Progenitor cell of endocrine pancreas (in vitro differentiated cells): ENCODE results near the gene OPN1LW. TPM values are rescaled to one million over a fixed set of nuclear protein-coding genes. Genes with fewer than 3 reads are reported as not detected.

Experiments
- DNase-seq: peaks from one replicate; pipeline ENCODE4 v3.0.0; 2021; ENCODE audit warnings: low spot score; ENCODE audit not compliant: unreplicated experiment
- H3K27ac Mint-ChIP-seq: 2 replicates; pipeline ENCODE4 v1.8.0; 2021; ENCODE audit warnings: mild to moderate bottlenecking, moderate library complexity, mixed read lengths
- H3K27me3 Mint-ChIP-seq: 2 replicates; pipeline ENCODE4 v1.8.0; 2021; ENCODE audit warnings: mixed read lengths
- H3K36me3 Mint-ChIP-seq: 2 replicates; pipeline ENCODE4 v1.8.0; 2022; ENCODE audit warnings: mixed read lengths; ENCODE audit not compliant: insufficient read depth
- H3K4me1 Mint-ChIP-seq: 2 replicates; pipeline ENCODE4 v1.8.0; 2021; ENCODE audit warnings: low read depth, mixed read lengths
- H3K4me3 Mint-ChIP-seq: 2 replicates; pipeline ENCODE4 v1.8.0; 2021; ENCODE audit warnings: low read depth, mild to moderate bottlenecking, moderate library complexity, mixed read lengths
- H3K9me3 Mint-ChIP-seq: 2 replicates; pipeline ENCODE4 v1.8.0; 2021; ENCODE audit warnings: low read depth, mixed read lengths
- total RNA-seq: library from RNA; stranded (reverse); gene quantifications from 2 replicates; pipeline ENCODE4 v1.2.1, GENCODE V29; 2021
- TF ChIP-seq, protein P1 (sequence below): fragments of 200-600 bp; sonication (generic); IDR thresholded peaks from one replicate; pipeline ENCODE4 v1.5.0; 2021; ENCODE audit warnings: antibody characterized with exemption, mild to moderate bottlenecking; ENCODE audit not compliant: unreplicated experiment

Gene OPN1LW
- total RNA-seq, 1 donor from 2014 or later: not detected

DNA sequence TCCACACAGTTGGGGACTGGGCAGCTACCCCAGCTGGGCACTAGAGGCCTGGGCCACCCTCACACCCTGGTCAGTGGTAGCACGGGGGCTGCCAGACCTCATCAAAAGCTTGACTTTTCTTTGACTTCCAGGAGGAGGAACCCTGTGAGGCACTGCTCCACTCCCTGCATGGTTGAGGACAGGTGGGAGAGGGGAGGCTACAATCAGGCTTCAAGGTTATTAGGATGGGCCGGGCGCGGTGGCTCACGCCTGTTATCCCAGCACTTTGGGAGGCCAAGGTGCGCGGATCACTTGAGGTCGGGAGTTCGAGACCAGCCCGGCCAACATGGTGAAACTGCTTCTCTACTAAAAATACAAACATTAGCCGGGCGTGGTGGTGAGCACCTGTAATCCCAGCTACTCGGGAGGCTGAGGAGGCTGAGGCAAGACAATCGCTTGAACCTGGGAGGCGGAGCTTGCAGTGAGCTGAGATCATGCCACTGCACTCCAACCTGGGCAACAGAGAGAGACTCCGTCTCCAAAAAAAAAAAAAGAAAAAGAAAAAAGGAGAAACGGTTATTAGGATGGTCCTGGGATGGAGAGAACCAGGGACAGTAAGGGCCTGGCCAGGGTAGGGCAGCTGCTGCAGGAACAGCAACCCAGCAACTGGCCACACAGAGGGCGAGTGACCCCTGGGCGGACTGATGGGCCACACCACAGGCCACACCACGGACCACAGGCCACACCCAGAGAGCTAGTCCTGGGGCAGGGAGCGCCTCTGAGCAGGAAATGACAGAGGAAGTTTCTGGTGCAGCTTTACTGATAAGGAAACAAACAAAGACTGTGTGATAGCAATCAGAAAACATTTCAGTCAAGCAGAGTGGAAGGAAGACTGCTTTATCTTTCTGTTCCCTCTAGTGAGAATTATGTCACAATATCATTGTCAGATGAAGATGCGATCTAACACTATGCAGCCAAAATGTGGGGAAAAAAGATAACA is 20.5 kb upstream of the OPN1LW start:
- no peaks in the 10 kb centered on the region for H3K27me3 Mint-ChIP-seq
- TF ChIP-seq, protein P1, sequence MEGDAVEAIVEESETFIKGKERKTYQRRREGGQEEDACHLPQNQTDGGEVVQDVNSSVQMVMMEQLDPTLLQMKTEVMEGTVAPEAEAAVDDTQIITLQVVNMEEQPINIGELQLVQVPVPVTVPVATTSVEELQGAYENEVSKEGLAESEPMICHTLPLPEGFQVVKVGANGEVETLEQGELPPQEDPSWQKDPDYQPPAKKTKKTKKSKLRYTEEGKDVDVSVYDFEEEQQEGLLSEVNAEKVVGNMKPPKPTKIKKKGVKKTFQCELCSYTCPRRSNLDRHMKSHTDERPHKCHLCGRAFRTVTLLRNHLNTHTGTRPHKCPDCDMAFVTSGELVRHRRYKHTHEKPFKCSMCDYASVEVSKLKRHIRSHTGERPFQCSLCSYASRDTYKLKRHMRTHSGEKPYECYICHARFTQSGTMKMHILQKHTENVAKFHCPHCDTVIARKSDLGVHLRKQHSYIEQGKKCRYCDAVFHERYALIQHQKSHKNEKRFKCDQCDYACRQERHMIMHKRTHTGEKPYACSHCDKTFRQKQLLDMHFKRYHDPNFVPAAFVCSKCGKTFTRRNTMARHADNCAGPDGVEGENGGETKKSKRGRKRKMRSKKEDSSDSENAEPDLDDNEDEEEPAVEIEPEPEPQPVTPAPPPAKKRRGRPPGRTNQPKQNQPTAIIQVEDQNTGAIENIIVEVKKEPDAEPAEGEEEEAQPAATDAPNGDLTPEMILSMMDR: no peak
- no peak overlapping the region for H3K27ac Mint-ChIP-seq
- peaks cover 9% of the 10 kb centered on the region for H3K9me3 Mint-ChIP-seq
- no peaks in the 10 kb centered on the region for H3K36me3 Mint-ChIP-seq
- no peak for DNase-seq
- no peak overlapping the region for H3K4me3 Mint-ChIP-seq
- peaks cover 7% of the 10 kb centered on the region for H3K4me1 Mint-ChIP-seq

DNA sequence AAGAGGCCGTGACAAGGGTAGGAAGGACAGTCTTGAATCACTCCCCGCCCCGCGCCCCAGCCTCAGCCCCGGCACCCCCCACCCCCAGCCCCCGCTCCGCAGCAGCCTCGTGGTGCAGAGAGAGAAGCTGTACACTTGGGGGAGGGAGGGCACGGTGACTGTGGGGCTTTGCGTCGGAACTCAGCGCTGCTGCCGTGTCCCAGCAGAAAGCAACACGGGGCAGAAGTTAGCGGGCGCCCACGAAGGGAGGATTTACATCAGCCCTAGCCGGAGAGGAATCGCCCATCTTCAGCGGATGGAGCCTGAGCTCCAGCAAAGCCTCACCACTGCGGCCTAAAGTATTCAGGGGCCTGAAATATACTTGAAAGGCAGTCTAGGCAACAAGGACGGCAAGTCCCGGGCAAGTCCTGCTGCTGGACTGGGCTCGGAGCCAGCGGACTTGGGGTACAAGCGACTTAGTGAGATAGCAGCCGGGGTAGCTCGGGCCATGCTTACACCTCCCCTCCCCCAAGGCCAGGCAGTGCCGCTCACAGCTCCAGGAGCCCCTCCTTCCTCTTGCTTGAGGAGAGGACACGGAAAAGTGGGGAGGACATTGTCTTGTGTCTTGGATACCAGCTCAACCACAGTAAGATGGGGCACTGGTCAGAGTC is 18.5 kb upstream of the OPN1LW start:
- H3K27me3 Mint-ChIP-seq: no peaks in the 10 kb centered on the region
- TF ChIP-seq, protein P1: no peak
- no peaks in the 10 kb centered on the region for H3K36me3 Mint-ChIP-seq
- peaks cover 4% of the 10 kb centered on the region for H3K9me3 Mint-ChIP-seq
- no peak for DNase-seq
- peaks cover 7% of the 10 kb centered on the region for H3K4me1 Mint-ChIP-seq
- no peak overlapping the region for H3K4me3 Mint-ChIP-seq
- H3K27ac Mint-ChIP-seq: no peak overlapping the region

DNA sequence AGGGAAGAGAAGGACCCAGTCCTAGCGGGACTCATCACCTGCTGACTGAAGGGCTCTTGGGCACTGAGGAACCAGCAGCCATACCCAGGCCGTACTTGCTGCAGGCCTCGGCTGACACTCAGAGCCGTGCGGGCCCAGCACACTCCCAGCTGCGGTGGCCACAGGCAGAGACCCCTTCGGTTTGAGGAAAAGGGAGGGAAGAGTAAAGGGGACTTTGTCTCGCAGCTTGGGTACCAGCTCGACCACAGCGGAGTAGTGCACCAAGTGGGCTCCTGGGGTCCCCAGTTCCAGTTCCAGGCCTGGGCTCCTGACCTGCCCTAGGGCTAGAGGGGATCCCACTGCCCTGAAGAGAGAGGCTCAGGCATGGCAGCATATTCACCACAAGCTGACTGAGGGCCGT is 17.9 kb upstream of the OPN1LW start:
- DNase-seq: no peak
- Mint-ChIP-seq H3K9me3 (peaks cover 3% of the 10 kb centered on the region), H3K36me3 (no peaks in the 10 kb centered on the region), H3K4me3 (no peak overlapping the region), H3K27ac (no peak overlapping the region), H3K27me3 (no peaks in the 10 kb centered on the region), H3K4me1 (peaks cover 7% of the 10 kb centered on the region)
- TF ChIP-seq, protein P1: no peak

DNA sequence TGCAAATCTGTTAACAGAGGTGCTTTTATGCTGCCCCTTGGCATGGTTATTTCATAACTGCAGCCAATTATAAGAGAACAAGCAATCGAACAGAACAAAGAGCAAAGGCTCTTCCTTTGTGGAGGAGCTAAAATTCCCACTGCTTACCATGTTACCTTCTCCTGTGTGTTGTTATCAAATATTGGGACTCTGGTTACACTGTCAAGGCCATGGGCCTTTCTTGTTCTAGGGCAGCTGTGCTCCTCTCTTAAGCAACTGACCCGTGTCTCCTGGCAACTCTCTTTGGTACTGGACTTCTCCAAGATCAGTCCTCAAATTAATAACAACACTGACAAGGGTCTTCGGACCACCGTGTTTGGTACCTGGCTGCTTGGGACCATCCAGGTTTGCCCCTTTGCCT is 12.1 kb upstream of the OPN1LW start:
- Mint-ChIP-seq H3K36me3 (no peaks in the 10 kb centered on the region), H3K4me1 (peaks cover 1% of the 10 kb centered on the region), H3K4me3 (no peak overlapping the region), H3K9me3 (peaks cover 9% of the 10 kb centered on the region), H3K27me3 (peaks cover 7% of the 10 kb centered on the region), H3K27ac (no peak overlapping the region)
- no peak for DNase-seq
- TF ChIP-seq, protein P1: no peak

DNA sequence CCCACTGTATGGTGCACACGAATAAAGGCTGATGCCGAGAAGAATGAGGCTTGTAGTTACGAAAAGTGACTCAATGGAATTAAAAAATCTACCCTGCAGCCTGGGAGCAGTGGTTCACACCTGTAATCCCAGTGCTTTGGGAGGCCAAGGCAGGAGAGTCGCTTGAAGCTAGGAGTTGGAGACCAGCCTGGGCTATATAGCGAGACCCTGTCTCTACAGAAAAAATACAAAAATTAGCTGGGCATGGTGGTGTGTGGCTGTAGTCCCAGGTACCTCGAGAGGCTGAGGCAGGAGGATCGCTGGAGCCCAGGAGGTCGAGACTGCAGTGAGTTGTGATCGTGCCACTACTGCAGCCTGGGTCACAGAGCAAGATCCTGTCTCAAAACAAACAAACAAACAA is 11.7 kb upstream of the OPN1LW start:
- H3K9me3 Mint-ChIP-seq: peaks cover 9% of the 10 kb centered on the region
- H3K27me3 Mint-ChIP-seq: peaks cover 7% of the 10 kb centered on the region
- DNase-seq: no peak
- peaks cover 1% of the 10 kb centered on the region for H3K4me1 Mint-ChIP-seq
- H3K27ac Mint-ChIP-seq: no peak overlapping the region
- no peaks in the 10 kb centered on the region for H3K36me3 Mint-ChIP-seq
- H3K4me3 Mint-ChIP-seq: no peak overlapping the region
- TF ChIP-seq, protein P1: no peak
